ENCODE data around the gene ALDH1A1. TPM values are rescaled to one million over a fixed set of nuclear protein-coding genes. Genes with fewer than 3 reads are reported as not detected.
A peak's percentile ranks its signal among the peaks of the same experiment; 100 is the strongest.

The ALDH1A1 gene
- total RNA-seq, 4 donors from 2014 or later = 86.4 to 247 (median 156) TPM

DNA sequence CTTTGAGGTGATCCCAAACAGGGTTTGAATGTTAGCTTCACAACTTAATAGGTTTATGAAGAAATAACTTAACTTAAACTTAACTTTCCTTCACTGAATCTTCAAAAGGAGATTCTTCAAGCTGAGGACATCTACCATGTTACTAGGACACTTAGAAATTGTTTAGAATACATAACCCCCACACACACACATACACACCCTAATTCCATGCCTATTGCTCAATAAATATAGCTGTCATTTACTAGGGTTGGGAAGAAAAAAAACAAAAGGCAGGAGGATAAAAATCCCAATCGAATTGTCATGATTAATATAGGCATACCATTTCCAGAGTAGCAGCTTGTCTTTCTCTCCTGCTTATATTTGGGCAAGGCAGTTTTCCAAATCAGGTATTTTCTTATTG lies 68.3 kb downstream of the ALDH1A1 start:
- peaks cover 0 to 49% (median 0%) of the 10 kb centered on the region in 3 donors for H3K36me3 ChIP-seq
- H3K4me1 ChIP-seq = peaks cover 0 to 4% (median 0%) of the 10 kb centered on the region in 4 donors
- no peak for DNase-seq (ENCODE audit: low spot score in 2 of 2)
- 82 to 83% methylated on average over 1 of the region's 1 CpG for WGBS, 2 donors
- no peak overlapping the region for H3K4me3 ChIP-seq
- no peaks in the 10 kb centered on the region for H3K9me3 ChIP-seq
- H3K27me3 ChIP-seq = no peaks in the 10 kb centered on the region
- H3K27ac ChIP-seq = no peak overlapping the region
- TF ChIP-seq, protein P1, sequence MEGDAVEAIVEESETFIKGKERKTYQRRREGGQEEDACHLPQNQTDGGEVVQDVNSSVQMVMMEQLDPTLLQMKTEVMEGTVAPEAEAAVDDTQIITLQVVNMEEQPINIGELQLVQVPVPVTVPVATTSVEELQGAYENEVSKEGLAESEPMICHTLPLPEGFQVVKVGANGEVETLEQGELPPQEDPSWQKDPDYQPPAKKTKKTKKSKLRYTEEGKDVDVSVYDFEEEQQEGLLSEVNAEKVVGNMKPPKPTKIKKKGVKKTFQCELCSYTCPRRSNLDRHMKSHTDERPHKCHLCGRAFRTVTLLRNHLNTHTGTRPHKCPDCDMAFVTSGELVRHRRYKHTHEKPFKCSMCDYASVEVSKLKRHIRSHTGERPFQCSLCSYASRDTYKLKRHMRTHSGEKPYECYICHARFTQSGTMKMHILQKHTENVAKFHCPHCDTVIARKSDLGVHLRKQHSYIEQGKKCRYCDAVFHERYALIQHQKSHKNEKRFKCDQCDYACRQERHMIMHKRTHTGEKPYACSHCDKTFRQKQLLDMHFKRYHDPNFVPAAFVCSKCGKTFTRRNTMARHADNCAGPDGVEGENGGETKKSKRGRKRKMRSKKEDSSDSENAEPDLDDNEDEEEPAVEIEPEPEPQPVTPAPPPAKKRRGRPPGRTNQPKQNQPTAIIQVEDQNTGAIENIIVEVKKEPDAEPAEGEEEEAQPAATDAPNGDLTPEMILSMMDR (IDR thresholded peaks at IDR 0.05) = no peak
- TF ChIP-seq EP300 (IDR thresholded peaks at IDR 0.05) = no peak

DNA sequence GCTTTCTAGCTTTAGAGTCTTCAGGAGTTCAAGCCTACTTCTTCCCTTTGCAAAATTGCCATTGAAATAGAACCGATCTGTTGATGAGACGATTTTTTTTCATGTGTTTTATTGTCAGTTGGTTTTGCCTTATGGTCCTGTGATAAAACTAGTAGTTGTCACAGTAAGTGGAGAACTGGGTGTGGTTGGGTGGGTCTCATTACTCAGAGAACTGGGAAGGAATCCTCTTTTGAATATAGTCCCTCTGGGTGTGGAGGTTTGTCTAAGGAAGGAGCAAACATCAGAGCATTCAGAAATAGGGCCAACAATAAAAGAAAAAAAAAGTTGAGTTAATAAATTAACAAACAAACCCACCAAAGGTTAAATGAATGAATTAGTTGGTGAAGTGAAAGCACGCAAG lies 69.0 kb downstream of the ALDH1A1 start:
- DNase-seq (ENCODE audit: low spot score in 2 of 2) = no peak
- Histone ChIP-seq H3K36me3 (peaks cover 0 to 44% (median 0%) of the 10 kb centered on the region in 3 donors), H3K9me3 (no peaks in the 10 kb centered on the region), H3K27me3 (no peaks in the 10 kb centered on the region), H3K27ac (no peak overlapping the region), H3K4me3 (no peak overlapping the region), H3K4me1 (peaks cover 0 to 4% (median 0%) of the 10 kb centered on the region in 4 donors)
- 89 to 92% methylated on average over 3 of the region's 3 CpGs for WGBS, 2 donors
- TF ChIP-seq, protein P1 (IDR thresholded peaks at IDR 0.05) = no peak
- TF ChIP-seq EP300 (IDR thresholded peaks at IDR 0.05) (no peak), POLR2A (IDR thresholded peaks at IDR 0.05) (no peak)

DNA sequence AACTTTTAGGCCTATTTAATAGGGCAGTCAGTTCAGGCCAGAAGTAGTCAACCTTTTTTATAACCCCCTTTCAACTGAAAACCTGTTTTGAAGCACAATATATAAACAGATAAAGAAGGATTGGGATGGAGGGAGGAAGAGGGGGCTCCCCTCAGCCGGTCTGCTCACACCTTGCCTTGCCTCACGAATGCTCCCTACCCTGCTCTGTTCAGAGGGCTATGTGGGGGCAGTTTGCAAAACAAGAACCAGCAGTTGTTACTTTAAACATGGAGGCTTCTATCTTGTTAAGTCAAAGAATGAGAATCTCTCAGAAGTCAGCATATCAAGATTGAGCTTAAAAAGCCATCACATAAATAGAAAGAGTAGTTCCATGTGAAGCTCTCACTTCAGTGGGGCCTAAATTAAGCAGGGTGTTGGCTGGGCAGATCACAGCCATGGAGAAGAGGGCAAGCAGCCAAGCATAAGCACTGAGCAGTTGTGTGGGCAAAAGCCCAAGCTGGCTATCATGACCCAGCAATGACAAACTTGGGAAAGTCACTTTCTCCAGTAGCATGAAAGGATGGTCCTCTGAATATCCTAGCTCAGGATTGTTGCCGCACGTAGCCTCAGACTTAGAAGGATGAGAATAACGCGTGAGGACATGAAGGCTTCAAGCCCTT lies 70.6 kb downstream of the ALDH1A1 start:
- H3K4me3 ChIP-seq = no peak overlapping the region
- peaks cover 0 to 4% (median 0%) of the 10 kb centered on the region in 4 donors for H3K4me1 ChIP-seq
- TF ChIP-seq EP300 (IDR thresholded peaks at IDR 0.05) (no peak), POLR2A (IDR thresholded peaks at IDR 0.05) (no peak)
- TF ChIP-seq, protein P1 (IDR thresholded peaks at IDR 0.05) = no peak
- no peaks in the 10 kb centered on the region for H3K27me3 ChIP-seq
- H3K27ac ChIP-seq = peak overlapping the region in 2 of 4 donors; percentile 20 to 38
- peaks cover 0 to 28% (median 0%) of the 10 kb centered on the region in 3 donors for H3K36me3 ChIP-seq
- no peak for DNase-seq (ENCODE audit: low spot score in 2 of 2)
- H3K9me3 ChIP-seq = no peaks in the 10 kb centered on the region
- WGBS, 2 donors = 81 to 88% methylated on average over 6 of the region's 6 CpGs

DNA sequence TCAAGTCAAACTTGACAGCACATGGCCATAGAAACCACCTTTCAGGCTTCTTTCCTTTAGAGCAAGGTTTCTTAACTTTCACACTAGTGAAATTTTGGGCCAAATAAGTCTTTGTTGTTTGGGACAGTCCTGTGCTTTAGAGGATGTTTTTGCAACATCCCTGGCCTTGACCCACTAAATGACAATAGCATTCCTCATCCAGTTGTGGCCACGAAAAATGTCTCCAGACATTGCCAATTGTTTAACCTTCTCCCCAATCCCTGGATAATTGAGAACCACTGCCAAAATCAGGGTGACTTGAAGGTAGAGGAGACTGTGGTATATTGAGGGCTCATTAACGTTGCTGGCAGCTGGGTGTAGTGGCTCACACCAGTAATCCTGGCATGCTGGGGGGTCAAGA lies 72.0 kb downstream of the ALDH1A1 start:
- H3K4me3 ChIP-seq = no peak overlapping the region
- no peaks in the 10 kb centered on the region for H3K9me3 ChIP-seq
- no peak for DNase-seq (ENCODE audit: low spot score in 2 of 2)
- H3K36me3 ChIP-seq = peaks cover 0 to 14% (median 0%) of the 10 kb centered on the region in 3 donors
- TF ChIP-seq EP300 (IDR thresholded peaks at IDR 0.05) (no peak), POLR2A (IDR thresholded peaks at IDR 0.05) (no peak)
- TF ChIP-seq, protein P1 (IDR thresholded peaks at IDR 0.05) = no peak
- no peak overlapping the region for H3K27ac ChIP-seq
- 44 to 66% methylated on average over 2 of the region's 2 CpGs for WGBS, 2 donors
- no peaks in the 10 kb centered on the region for H3K27me3 ChIP-seq
- H3K4me1 ChIP-seq = peaks cover 0 to 4% (median 1%) of the 10 kb centered on the region in 4 donors

DNA sequence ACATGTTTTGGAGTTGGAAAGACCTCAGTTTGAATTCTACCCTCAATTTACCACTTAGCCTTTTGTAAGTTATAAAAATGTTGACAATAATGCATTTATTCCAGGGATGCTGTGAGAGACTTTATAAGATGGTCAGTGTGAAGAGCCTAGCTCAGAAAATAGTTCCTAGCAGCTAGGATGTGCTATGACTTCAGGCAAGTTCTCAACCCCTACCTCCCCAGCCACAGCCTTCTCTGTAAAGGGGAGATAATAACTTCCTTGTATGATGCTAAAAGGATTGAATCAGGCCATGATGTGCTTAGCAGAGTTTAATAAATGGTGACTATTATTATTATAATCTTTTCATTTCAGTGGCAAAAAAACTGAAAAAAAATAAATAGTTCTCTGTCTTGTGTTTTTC lies 77.6 kb downstream of the ALDH1A1 start:
- TF ChIP-seq, protein P1 (IDR thresholded peaks at IDR 0.05) = no peak
- no peak for TF ChIP-seq EP300 (IDR thresholded peaks at IDR 0.05)
- TF ChIP-seq POLR2A (IDR thresholded peaks at IDR 0.05) = no peak
- Histone ChIP-seq H3K36me3 (no peaks in the 10 kb centered on the region), H3K27ac (peak overlapping the region in 2 of 4 donors; percentile 6 to 32), H3K27me3 (no peaks in the 10 kb centered on the region), H3K4me1 (peaks cover 0 to 27% (median 8%) of the 10 kb centered on the region in 4 donors), H3K4me3 (no peak overlapping the region), H3K9me3 (no peaks in the 10 kb centered on the region)
- DNase-seq (ENCODE audit: low spot score in 2 of 2) = no peak

Data from tibial nerve (tissue), 4 donors.